ENCODE results near the gene LRP5.
"Not testable (repeated sequence)": the region's sequence is repeated elsewhere in the genome, so short reads cannot be mapped to it uniquely, and the experiment has no call there.

LRP5 gene

GRCh38 chr11:68424981-68425865 is 112.8 kb downstream of the LRP5 start:
- H3K4me3 ChIP-seq (ENCODE audit: low read depth in 1 of 2, low read length in 2 of 2): no peak overlapping the region
- H3K9me3 ChIP-seq (ENCODE audit: low read length): no peaks in the 10 kb centered on the region
- no peak overlapping the region for H3K27ac ChIP-seq (ENCODE audit: low read depth, low read length)
- H3K9ac ChIP-seq (ENCODE audit: low read length): no peak overlapping the region
- no peaks in the 10 kb centered on the region for H3K4me1 ChIP-seq (ENCODE audit: insufficient read depth, low read length)
- no peaks in the 10 kb centered on the region for H3K27me3 ChIP-seq (ENCODE audit: control insufficient read depth in 1 of 2, insufficient read depth in 2 of 2, low read length in 2 of 2)
- H3K36me3 ChIP-seq (ENCODE audit: insufficient read depth, low read length): peaks cover 43% of the 10 kb centered on the region

GRCh38 chr11:68425866-68426380 is 113.5 kb downstream of the LRP5 start:
- no peaks in the 10 kb centered on the region for H3K9me3 ChIP-seq (ENCODE audit: low read length)
- H3K9ac ChIP-seq (ENCODE audit: low read length): no peak overlapping the region
- H3K4me1 ChIP-seq (ENCODE audit: insufficient read depth, low read length): no peaks in the 10 kb centered on the region
- peaks cover 42% of the 10 kb centered on the region for H3K36me3 ChIP-seq (ENCODE audit: insufficient read depth, low read length)
- H3K27ac ChIP-seq (ENCODE audit: low read depth, low read length): no peak overlapping the region
- no peak overlapping the region for H3K4me3 ChIP-seq (ENCODE audit: low read depth in 1 of 2, low read length in 2 of 2)
- H3K27me3 ChIP-seq (ENCODE audit: control insufficient read depth in 1 of 2, insufficient read depth in 2 of 2, low read length in 2 of 2): no peaks in the 10 kb centered on the region

- Histone ChIP-seq H3K9ac (ENCODE audit: low read length) (no peak overlapping the region), H3K27ac (ENCODE audit: low read depth, low read length) (no peak overlapping the region), H3K4me3 (ENCODE audit: low read depth in 1 of 2, low read length in 2 of 2) (no peak overlapping the region), H3K36me3 (ENCODE audit: insufficient read depth, low read length) (peaks cover 64% of the 10 kb centered on the region), H3K4me1 (ENCODE audit: insufficient read depth, low read length) (no peaks in the 10 kb centered on the region), H3K9me3 (ENCODE audit: low read length) (no peaks in the 10 kb centered on the region), H3K27me3 (ENCODE audit: control insufficient read depth in 1 of 2, insufficient read depth in 2 of 2, low read length in 2 of 2) (no peaks in the 10 kb centered on the region)
These were observed 117.3 kb downstream of the LRP5 start for GRCh38 chr11:68429661-68430060.

- Histone ChIP-seq H3K9ac (ENCODE audit: low read length) (no peak overlapping the region), H3K27ac (ENCODE audit: low read depth, low read length) (no peak overlapping the region), H3K9me3 (ENCODE audit: low read length) (no peaks in the 10 kb centered on the region), H3K36me3 (ENCODE audit: insufficient read depth, low read length) (peaks cover 65% of the 10 kb centered on the region), H3K4me1 (ENCODE audit: insufficient read depth, low read length) (no peaks in the 10 kb centered on the region), H3K4me3 (ENCODE audit: low read depth in 1 of 2, low read length in 2 of 2) (no peak overlapping the region), H3K27me3 (ENCODE audit: control insufficient read depth in 1 of 2, insufficient read depth in 2 of 2, low read length in 2 of 2) (no peaks in the 10 kb centered on the region)
These were observed 118.0 kb downstream of the LRP5 start for GRCh38 chr11:68430384-68430783.

- Histone ChIP-seq H3K27me3 (ENCODE audit: control insufficient read depth in 1 of 2, insufficient read depth in 2 of 2, low read length in 2 of 2) (no peaks in the 10 kb centered on the region), H3K4me3 (ENCODE audit: low read depth in 1 of 2, low read length in 2 of 2) (no peak overlapping the region), H3K27ac (ENCODE audit: low read depth, low read length) (no peak overlapping the region), H3K9me3 (ENCODE audit: low read length) (no peaks in the 10 kb centered on the region), H3K36me3 (ENCODE audit: insufficient read depth, low read length) (peaks cover 63% of the 10 kb centered on the region), H3K4me1 (ENCODE audit: insufficient read depth, low read length) (no peaks in the 10 kb centered on the region), H3K9ac (ENCODE audit: low read length) (no peak overlapping the region)
These were observed 118.4 kb downstream of the LRP5 start for GRCh38 chr11:68430801-68431200.

GRCh38 chr11:68431984-68432645 is 119.7 kb downstream of the LRP5 start:
- Histone ChIP-seq H3K4me1 (ENCODE audit: insufficient read depth, low read length) (no peaks in the 10 kb centered on the region), H3K9ac (ENCODE audit: low read length) (no peak overlapping the region), H3K27ac (ENCODE audit: low read depth, low read length) (no peak overlapping the region), H3K9me3 (ENCODE audit: low read length) (no peaks in the 10 kb centered on the region), H3K36me3 (ENCODE audit: insufficient read depth, low read length) (peaks cover 64% of the 10 kb centered on the region), H3K4me3 (ENCODE audit: low read depth in 1 of 2, low read length in 2 of 2) (no peak overlapping the region), H3K27me3 (ENCODE audit: control insufficient read depth in 1 of 2, insufficient read depth in 2 of 2, low read length in 2 of 2) (no peaks in the 10 kb centered on the region)

- Histone ChIP-seq H3K4me3 (ENCODE audit: low read depth in 1 of 2, low read length in 2 of 2) (no peak overlapping the region), H3K27ac (ENCODE audit: low read depth, low read length) (no peak overlapping the region), H3K27me3 (ENCODE audit: control insufficient read depth in 1 of 2, insufficient read depth in 2 of 2, low read length in 2 of 2) (no peaks in the 10 kb centered on the region), H3K9me3 (ENCODE audit: low read length) (no peaks in the 10 kb centered on the region), H3K4me1 (ENCODE audit: insufficient read depth, low read length) (no peaks in the 10 kb centered on the region), H3K36me3 (ENCODE audit: insufficient read depth, low read length) (peaks cover 71% of the 10 kb centered on the region), H3K9ac (ENCODE audit: low read length) (no peak overlapping the region)
These were observed 120.5 kb downstream of the LRP5 start for GRCh38 chr11:68432874-68433273.

GRCh38 chr11:68433541-68433940 is 121.2 kb downstream of the LRP5 start:
- Histone ChIP-seq H3K27me3 (ENCODE audit: control insufficient read depth in 1 of 2, insufficient read depth in 2 of 2, low read length in 2 of 2) (no peaks in the 10 kb centered on the region), H3K4me3 (ENCODE audit: low read depth in 1 of 2, low read length in 2 of 2) (no peak overlapping the region), H3K27ac (ENCODE audit: low read depth, low read length) (no peak overlapping the region), H3K4me1 (ENCODE audit: insufficient read depth, low read length) (no peaks in the 10 kb centered on the region), H3K9ac (ENCODE audit: low read length) (no peak overlapping the region), H3K36me3 (ENCODE audit: insufficient read depth, low read length) (peaks cover 70% of the 10 kb centered on the region), H3K9me3 (ENCODE audit: low read length) (no peaks in the 10 kb centered on the region)

GRCh38 chr11:68434159-68434558 is 121.8 kb downstream of the LRP5 start:
- not testable (repeated sequence) for H3K4me1 ChIP-seq (ENCODE audit: insufficient read depth, low read length)
- H3K36me3 ChIP-seq (ENCODE audit: insufficient read depth, low read length): peaks cover 76% of the 10 kb centered on the region

GRCh38 chr11:68436162-68436888 is 123.9 kb downstream of the LRP5 start:
- Histone ChIP-seq H3K27ac (ENCODE audit: low read depth, low read length) (no peak overlapping the region), H3K36me3 (ENCODE audit: insufficient read depth, low read length) (peaks cover 79% of the 10 kb centered on the region), H3K4me3 (ENCODE audit: low read depth in 1 of 2, low read length in 2 of 2) (no peak overlapping the region), H3K4me1 (ENCODE audit: insufficient read depth, low read length) (no peaks in the 10 kb centered on the region), H3K27me3 (ENCODE audit: control insufficient read depth in 1 of 2, insufficient read depth in 2 of 2, low read length in 2 of 2) (no peaks in the 10 kb centered on the region), H3K9ac (ENCODE audit: low read length) (no peak overlapping the region), H3K9me3 (ENCODE audit: low read length) (no peaks in the 10 kb centered on the region)

More at GRCh38 chr11:68434159-68434558, 121.8 kb downstream of the LRP5 start:
- not testable (repeated sequence) for H3K27ac ChIP-seq (ENCODE audit: low read depth, low read length); H3K27me3 ChIP-seq (ENCODE audit: control insufficient read depth in 1 of 2, insufficient read depth in 2 of 2, low read length in 2 of 2); H3K9me3 ChIP-seq (ENCODE audit: low read length); H3K4me3 ChIP-seq (ENCODE audit: low read depth in 1 of 2, low read length in 2 of 2); H3K9ac ChIP-seq (ENCODE audit: low read length)
